Natural killer cell treated with Interleukin-12 subunit alpha and Interleukin-12 subunit beta and Interleukin-15 and Interleukin-18, amount 100 ng/mL, for 72 hours (primary cell): ENCODE results near the gene TSR3. TPM values are rescaled to one million over a fixed set of nuclear protein-coding genes. Genes with fewer than 3 reads are reported as not detected.

Experiments
- ATAC-seq, 2 donors: fragments of 150-1000 bp; cut with Tn5 transposase in 1 of 2; sonication (Bioruptor Pico), chemical (Tn5 transposase) in 1 of 2; 2 replicates each; pipeline ENCODE4 v1.10.0; 2021
- DNase-seq: peaks from one replicate; pipeline ENCODE4 v3.0.0; 2022; ENCODE audit warnings: low spot score
- H3K27ac Mint-ChIP-seq, 2 donors: 1 replicate in 1 of 2; 2 replicates in 1 of 2; pipeline ENCODE4 v1.8.0; 2022; ENCODE audit warnings: mixed read lengths in 2 of 2, mild to moderate bottlenecking in 1 of 2, moderate library complexity in 1 of 2
- H3K27me3 Mint-ChIP-seq, 2 donors: 1 replicate in 1 of 2; 2 replicates in 1 of 2; pipeline ENCODE4 v1.8.0; 2022; ENCODE audit warnings: mixed read lengths in 2 of 2
- H3K36me3 Mint-ChIP-seq: one replicate; pipeline ENCODE4 v1.8.0; 2022; ENCODE audit warnings: mixed read lengths
- H3K4me1 Mint-ChIP-seq, 2 donors: 1 replicate in 1 of 2; 2 replicates in 1 of 2; pipeline ENCODE4 v1.8.0; 2022; ENCODE audit warnings: low read depth in 2 of 2, mixed read lengths in 2 of 2, mild to moderate bottlenecking in 1 of 2
- H3K4me3 Mint-ChIP-seq: one replicate; pipeline ENCODE4 v1.8.0; 2022; ENCODE audit warnings: mixed read lengths
- H3K9me3 Mint-ChIP-seq: 2 replicates; pipeline ENCODE4 v1.8.0; 2022; ENCODE audit warnings: mixed read lengths
- total RNA-seq, 2 donors: library from RNA; stranded (reverse); gene quantifications; one replicate each; pipeline ENCODE4 v1.2.3, GENCODE V29; 2022

The TSR3 gene
- total RNA-seq, 2 donors from 2014 or later: 57.4 to 108 TPM

DNA sequence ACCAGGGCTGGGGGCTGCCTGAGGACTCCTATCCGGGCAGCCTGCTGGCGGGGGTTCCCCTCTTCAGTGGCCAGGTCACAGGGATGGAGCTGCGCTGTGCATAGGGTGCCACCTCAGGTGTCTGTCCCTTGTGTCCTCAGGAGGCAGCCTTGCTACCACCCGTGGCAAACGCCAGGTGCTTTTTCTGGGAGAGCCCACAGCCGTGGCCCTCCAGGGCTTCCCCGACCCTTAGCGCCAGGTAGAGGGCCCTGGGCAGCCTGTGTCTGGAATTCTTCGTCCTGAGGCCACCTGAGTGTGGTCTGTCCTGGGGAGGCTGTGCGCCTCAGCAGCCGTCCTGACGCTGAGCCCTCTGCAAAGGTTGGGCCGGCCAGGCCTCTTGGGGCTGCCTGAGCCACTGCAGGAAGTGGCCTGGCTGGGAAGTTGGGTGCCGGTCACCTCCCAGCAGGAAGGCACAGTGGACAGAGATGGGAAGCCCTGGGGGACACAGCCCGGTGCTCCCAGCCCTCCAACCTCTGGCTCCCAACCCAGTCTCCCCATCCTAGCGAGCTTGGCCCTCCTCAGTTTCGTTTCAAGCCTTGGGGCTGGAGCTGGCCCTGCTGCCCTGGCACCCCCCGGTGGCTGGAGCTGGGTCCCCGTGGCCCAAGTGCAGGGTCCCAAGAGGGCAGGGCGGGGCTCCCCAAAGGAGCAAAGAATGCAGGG, 25.9 kb downstream of the TSR3 start:
- Mint-ChIP-seq H3K27me3 (no peaks in the 10 kb centered on the region), H3K4me1 (peaks cover 0 to 3% of the 10 kb centered on the region in 2 donors), H3K9me3 (no peaks in the 10 kb centered on the region), H3K36me3 (no peaks in the 10 kb centered on the region), H3K4me3 (no peak overlapping the region), H3K27ac (no peak overlapping the region)
- no peak for DNase-seq
- peak; percentile 40 to 42 for ATAC-seq

DNA sequence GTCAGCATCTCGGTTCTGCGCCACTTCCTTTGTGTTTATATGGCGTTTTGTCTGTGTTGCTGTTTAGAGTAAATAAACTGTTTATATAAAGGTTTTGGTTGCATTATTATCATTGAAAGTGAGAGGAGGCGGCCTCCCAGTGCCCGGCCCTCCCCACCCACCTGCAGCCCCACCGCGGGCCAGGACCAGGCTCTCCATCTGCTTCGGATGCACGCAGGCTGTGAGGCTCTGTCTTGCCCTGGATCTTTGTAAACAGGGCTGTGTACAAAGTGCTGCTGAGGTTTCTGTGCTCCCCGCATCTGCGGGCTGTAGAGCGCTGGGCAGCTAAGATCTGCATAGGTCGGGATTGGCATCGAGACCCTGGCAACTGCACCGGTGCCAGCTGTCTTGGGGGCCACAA, 26.4 kb downstream of the TSR3 start:
- no peaks in the 10 kb centered on the region for H3K36me3 Mint-ChIP-seq
- no peak overlapping the region for H3K4me3 Mint-ChIP-seq
- no peak for DNase-seq
- H3K4me1 Mint-ChIP-seq: peaks cover 0 to 3% of the 10 kb centered on the region in 2 donors
- H3K9me3 Mint-ChIP-seq: no peaks in the 10 kb centered on the region
- H3K27ac Mint-ChIP-seq: no peak overlapping the region
- no peak for ATAC-seq
- no peaks in the 10 kb centered on the region for H3K27me3 Mint-ChIP-seq

DNA sequence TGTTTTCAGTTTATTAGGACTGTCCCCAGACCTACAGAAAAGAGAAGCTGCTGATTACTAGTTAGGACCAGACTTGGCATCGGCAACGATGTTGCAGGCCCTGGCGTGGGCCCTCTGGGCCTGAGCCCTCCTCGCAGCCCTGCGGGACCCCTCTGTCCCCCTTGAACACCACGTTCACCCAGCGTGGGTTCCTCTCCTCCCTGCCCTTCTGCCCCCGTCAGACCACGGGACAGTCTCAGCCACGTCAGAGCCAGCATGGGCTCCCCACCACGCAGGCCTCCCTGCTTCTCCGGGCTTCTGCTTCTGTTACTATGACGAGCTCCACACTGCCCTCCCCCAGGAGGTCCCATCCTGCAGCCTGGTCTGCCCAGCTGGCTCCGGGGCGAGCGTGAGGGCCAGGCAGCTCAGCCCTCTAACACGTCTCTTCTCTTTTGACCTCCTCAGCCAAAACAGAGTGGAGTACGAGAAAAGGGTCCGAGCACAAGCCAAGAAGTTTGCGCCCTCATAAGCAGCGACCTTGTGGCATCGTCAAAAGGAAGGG, 27.3 kb downstream of the TSR3 start:
- no peak overlapping the region for H3K4me3 Mint-ChIP-seq
- H3K27me3 Mint-ChIP-seq: no peaks in the 10 kb centered on the region
- DNase-seq (no peak), ATAC-seq (no peak)
- H3K9me3 Mint-ChIP-seq: no peaks in the 10 kb centered on the region
- H3K27ac Mint-ChIP-seq: no peak overlapping the region
- no peaks in the 10 kb centered on the region for H3K36me3 Mint-ChIP-seq
- H3K4me1 Mint-ChIP-seq: peaks cover 0 to 3% of the 10 kb centered on the region in 2 donors

DNA sequence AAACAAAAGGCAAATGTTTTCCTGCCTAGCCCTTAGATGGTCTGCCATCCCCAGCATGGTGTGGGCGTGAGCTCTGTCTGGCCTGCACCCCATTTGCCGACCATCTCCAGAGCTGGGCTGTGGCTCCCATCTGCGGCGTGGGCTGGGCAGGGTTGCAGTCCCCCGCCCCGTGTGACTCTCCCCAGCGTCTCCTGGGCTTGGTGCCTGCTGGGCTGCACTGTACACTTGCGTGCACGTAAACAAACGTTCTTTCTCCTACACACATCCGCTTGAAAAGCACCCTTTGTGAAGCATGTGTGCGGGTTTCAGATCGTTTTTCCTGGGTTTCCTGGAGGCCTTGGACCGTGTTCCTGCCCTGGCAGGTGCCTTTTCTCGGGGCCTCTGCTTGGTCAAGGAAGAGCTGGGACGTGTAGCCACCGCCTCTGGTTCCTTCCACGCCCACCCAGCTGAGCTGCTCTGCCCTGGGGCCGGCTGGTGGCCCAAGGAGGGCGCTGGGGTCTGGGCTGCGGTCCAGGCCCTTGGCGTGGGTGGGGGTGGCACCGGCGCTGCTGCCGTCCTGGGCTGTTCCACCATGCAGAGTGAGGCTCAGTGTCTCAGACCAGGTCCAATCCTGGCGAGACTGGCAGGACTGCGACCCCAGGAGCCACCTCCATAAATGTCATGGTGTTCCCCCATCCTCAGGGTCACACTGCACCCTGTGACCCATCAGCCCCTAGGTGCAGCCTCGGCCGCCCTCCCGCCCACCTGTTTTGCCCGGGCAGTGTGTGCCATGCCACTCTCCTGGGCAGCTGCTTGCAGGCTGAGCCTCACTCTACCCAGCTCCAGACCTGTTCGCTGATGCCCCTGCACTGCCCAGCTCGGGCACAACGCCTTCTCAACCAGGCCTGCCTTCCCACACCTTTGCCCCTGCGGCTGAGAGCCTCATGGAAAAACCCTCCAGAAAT, 28.1 kb downstream of the TSR3 start:
- H3K4me3 Mint-ChIP-seq: no peak overlapping the region

DNA sequence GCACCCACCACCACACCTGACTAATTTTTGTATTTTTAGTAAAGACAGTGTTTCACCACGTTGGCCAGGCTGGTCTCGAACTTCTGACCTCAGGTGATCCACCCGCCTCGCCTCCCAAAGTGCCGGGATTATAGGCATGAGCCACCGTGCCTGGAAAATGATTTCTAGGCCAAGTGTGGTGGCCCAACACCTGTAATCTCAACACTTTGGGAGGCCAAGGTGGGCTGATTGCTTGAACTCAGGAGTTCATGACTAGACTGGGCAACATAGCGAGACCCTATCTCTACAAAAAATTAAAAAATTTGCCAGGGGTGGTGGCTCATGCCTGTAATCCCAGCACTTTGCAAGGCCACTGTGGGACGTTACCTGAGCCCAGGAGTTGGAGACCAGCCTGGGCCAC, 29.3 kb downstream of the TSR3 start:
- no peak for ATAC-seq
- Mint-ChIP-seq H3K4me1 (peaks cover 0 to 7% of the 10 kb centered on the region in 2 donors), H3K36me3 (peaks cover 6% of the 10 kb centered on the region), H3K27ac (no peak overlapping the region), H3K4me3 (no peak overlapping the region), H3K27me3 (no peaks in the 10 kb centered on the region), H3K9me3 (no peaks in the 10 kb centered on the region)
- no peak for DNase-seq

More for the DNA sequence above, 28.1 kb downstream of the TSR3 start:
- Mint-ChIP-seq H3K9me3 (no peaks in the 10 kb centered on the region), H3K27ac (no peak overlapping the region), H3K36me3 (peaks cover under 1% of the 10 kb centered on the region), H3K4me1 (peaks cover 0 to 3% of the 10 kb centered on the region in 2 donors), H3K27me3 (no peaks in the 10 kb centered on the region)
- no peak for DNase-seq
- no peak for ATAC-seq

DNA sequence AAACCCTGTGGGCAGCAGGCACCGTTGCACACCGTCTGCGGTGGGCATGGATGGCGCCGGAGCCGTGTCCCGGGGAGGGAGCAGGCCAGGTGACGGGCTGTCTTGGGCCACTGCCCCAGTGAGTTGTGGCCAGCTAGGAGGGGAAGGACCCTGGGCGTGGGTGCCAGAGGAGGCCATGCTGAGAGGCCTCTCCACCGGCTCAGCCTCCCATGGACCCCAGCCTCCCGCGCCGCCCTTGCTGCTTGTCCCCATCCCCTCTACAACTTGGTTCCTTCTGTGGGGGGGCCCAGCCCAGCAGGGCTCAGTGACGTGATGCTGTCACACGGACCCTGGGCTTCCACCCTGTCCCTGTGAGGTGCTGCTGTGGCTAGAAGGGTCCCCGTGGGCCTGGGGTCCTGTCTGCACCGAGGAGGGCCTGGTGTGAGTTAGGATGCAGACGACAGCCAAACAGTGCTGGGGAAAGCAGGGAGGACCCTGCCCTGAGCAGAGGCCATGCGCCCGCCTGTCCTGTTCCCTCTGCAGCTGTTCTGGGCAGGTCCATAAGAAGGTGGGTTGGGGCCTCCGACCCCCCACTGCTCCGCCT, 30.9 kb downstream of the TSR3 start:
- H3K27me3 Mint-ChIP-seq: no peaks in the 10 kb centered on the region
- DNase-seq (no peak), ATAC-seq (peak in 1 of 2 donors; percentile 20)
- peaks cover 0 to 4% of the 10 kb centered on the region in 2 donors for H3K4me1 Mint-ChIP-seq
- no peak overlapping the region for H3K4me3 Mint-ChIP-seq
- no peaks in the 10 kb centered on the region for H3K9me3 Mint-ChIP-seq
- no peak overlapping the region for H3K27ac Mint-ChIP-seq
- peaks cover 6% of the 10 kb centered on the region for H3K36me3 Mint-ChIP-seq

DNA sequence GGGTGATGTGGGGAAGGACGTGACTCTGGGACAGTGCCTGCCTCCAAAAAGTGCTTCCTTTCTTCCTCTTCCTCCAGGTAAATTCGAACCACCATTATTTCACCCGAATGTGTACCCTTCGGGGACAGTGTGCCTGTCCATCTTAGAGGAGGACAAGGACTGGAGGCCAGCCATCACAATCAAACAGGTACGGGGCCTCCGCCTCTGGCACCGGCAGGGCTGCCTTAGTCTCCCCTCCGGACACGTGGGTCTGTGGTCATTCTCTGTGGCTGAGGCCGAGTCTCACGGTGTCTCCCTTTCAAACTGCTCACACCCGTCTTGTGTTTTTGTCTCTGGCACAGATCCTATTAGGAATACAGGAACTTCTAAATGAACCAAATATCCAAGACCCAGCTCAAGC, 31.6 kb downstream of the TSR3 start:
- peaks cover 6% of the 10 kb centered on the region for H3K36me3 Mint-ChIP-seq
- peaks cover 0 to 4% of the 10 kb centered on the region in 2 donors for H3K4me1 Mint-ChIP-seq
- no peak overlapping the region for H3K4me3 Mint-ChIP-seq
- H3K9me3 Mint-ChIP-seq: no peaks in the 10 kb centered on the region
- H3K27me3 Mint-ChIP-seq: no peaks in the 10 kb centered on the region
- no peak overlapping the region for H3K27ac Mint-ChIP-seq
- ATAC-seq (no peak), DNase-seq (no peak)

DNA sequence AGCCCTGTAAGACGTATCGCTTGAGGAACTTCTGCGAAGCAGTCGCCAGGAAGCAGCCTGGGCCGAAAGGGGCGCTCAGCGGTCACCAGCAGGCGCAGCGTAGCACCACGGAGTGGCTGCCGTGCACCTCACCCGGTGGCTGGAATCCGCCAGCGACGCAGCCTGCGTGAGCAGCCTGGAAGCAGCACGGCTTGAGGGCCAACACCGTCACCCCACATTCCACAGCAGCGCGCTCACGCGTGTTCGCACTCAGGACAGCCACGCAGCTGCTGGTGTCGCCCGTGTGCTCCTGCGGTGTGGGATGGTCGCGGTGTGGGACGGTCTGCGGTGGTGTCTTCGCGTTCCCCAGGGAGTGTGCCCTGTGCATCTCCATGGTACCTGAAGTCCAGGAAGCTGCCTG, 32.6 kb downstream of the TSR3 start:
- H3K36me3 Mint-ChIP-seq: peaks cover 6% of the 10 kb centered on the region
- no peak overlapping the region for H3K4me3 Mint-ChIP-seq
- H3K27me3 Mint-ChIP-seq: no peaks in the 10 kb centered on the region
- DNase-seq (no peak), ATAC-seq (no peak)
- H3K4me1 Mint-ChIP-seq: peaks cover 0 to 8% of the 10 kb centered on the region in 2 donors
- H3K9me3 Mint-ChIP-seq: no peaks in the 10 kb centered on the region
- H3K27ac Mint-ChIP-seq: no peak overlapping the region

DNA sequence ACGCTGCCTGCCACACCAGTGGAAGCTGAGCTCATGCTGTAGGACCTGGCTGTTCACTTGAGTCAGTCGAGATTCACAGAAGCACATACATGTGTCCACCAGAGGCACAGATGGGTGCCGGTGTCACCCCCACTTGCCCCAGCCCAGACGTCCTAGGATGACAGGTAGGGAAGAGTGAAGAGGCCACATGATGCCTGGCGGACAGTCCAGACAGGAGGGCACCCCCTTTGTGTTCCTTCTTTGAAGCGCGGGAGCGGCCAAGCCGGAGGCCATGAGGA, 33.5 kb downstream of the TSR3 start:
- DNase-seq (no peak), ATAC-seq (no peak)
- no peak overlapping the region for H3K4me3 Mint-ChIP-seq
- H3K27ac Mint-ChIP-seq: no peak overlapping the region
- H3K9me3 Mint-ChIP-seq: no peaks in the 10 kb centered on the region
- peaks cover 6% of the 10 kb centered on the region for H3K36me3 Mint-ChIP-seq
- no peaks in the 10 kb centered on the region for H3K27me3 Mint-ChIP-seq
- peaks cover 0 to 8% of the 10 kb centered on the region in 2 donors for H3K4me1 Mint-ChIP-seq

DNA sequence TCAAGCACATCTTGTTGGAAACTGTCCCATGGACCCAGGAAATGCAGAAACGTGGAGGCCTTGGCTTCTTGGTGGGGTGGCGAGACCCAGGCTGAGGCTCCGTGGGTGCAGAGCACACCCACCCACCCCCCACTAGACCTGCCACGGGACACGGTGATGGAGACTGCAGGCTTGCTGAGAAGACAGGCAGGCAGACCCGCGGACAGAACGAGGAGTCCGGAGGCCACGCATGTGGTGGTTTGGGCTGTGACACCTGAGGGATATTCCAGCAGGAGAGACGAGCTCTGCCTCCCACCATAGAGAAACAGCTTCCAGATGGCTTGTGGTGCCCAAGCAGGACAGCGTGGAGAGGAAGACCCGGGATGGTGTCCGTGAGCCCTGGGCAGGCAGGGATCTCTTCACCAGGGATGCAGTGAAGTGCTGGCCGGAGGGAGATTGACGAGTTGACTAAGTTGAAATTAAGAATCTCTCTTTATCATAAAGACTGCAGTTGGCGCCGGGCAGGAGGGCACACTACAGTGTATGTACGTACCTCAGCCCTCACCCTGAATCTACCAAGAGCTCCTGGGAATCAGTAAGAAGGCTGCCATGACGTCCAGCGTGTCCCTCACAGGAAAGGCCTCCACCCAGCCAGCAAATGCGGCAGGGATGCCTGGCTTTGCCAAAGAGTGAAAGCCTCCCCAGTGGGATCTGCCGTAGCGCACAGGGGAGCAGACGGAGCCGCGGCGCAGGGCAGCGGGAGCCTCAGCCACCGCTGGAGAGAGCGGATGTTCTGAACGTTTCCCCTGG, 34.0 kb downstream of the TSR3 start:
- Mint-ChIP-seq H3K36me3 (peaks cover 6% of the 10 kb centered on the region), H3K4me1 (peaks cover 0 to 13% of the 10 kb centered on the region in 2 donors), H3K9me3 (no peaks in the 10 kb centered on the region), H3K4me3 (no peak overlapping the region), H3K27me3 (no peaks in the 10 kb centered on the region), H3K27ac (no peak overlapping the region)
- ATAC-seq (no peak), DNase-seq (no peak)

DNA sequence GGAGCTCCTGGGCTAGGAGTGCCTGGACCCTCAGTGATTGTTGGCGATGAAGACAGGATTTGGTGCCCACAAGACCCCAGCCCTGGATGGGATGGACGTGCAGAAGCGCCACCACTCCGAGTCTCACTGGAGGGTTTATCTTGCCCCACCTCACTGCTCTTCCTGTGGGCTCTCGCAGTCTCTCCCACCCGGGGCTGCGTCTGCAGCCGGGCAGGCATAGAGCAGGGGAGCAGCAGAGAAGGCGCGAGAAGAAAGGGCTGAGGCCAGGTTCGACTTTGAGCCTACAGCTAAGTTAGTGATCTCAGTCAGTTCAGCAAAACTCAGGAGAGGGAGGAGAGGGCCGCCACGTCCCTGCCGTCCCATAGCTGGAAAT, 35.7 kb downstream of the TSR3 start:
- Mint-ChIP-seq H3K9me3 (no peaks in the 10 kb centered on the region), H3K27ac (no peak overlapping the region), H3K4me1 (peaks cover 1 to 17% of the 10 kb centered on the region in 2 donors), H3K4me3 (no peak overlapping the region), H3K27me3 (no peaks in the 10 kb centered on the region), H3K36me3 (peaks cover 6% of the 10 kb centered on the region)
- ATAC-seq (no peak), DNase-seq (no peak)

DNA sequence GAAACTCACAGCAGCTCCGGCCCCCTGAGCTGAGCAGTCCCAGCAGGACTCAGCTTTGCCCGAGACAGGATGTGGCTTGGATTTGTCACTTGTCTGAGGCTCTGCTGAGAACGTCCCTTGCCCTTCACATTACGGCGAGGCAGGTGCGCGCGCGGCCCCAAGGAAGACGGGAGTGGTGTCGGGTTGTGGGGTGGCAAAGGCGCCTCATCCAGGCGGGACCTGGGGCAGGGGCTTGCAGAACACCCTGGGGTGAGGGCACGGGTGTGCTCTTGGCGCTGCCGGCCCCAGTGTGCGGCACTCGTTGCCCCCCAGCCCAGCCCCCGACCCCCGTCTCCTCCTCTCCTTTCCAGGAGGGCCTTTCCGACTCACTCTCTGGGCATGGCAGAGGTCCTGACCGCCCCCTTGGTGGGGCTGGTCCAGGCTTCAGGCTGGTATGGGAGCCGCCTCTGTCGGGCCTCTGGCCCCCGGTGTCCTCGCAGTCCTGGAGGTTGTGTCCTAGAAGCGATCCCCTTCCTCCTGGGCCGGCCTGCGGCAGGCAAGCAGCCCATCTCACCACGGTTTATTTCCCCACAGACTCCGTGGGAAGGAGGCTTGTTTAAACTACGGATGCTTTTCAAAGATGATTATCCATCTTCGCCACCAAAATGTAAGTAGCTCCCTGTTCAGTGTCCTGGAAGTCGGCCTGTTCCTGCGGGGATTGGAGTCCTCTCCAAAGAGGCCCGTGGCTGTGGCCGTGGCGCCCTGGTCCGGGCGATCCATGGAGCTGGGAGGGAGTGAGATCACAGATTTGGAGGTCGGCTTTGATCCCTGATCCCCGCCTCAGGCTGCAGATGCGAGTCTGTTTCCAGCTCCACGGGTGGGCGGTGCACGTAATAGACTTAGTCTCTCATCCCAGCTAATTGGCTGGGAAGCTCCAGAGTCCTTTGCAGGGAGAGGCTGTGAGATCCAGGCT, 36.3 kb downstream of the TSR3 start:
- Mint-ChIP-seq H3K4me1 (peaks cover 8 to 22% of the 10 kb centered on the region in 2 donors), H3K27me3 (no peaks in the 10 kb centered on the region), H3K9me3 (no peaks in the 10 kb centered on the region), H3K36me3 (peaks cover 8% of the 10 kb centered on the region), H3K4me3 (no peak overlapping the region), H3K27ac (no peak overlapping the region)
- DNase-seq (no peak), ATAC-seq (no peak)
